Lower leg skin (tissue), 3 donors: ENCODE results near the gene RGL3.
"Not testable (repeated sequence)": the region's sequence is repeated elsewhere in the genome, so short reads cannot be mapped to it uniquely, and the experiment has no call there.

Experiments
- CTCF ChIP-seq, 3 donors: fragments of 450-650 bp; IDR thresholded peaks; one replicate each; pipeline ENCODE4 v1.5.1; 2016; ENCODE audit warnings: antibody characterized with exemption in 3 of 3, mild to moderate bottlenecking in 3 of 3, moderate library complexity in 2 of 3
- POLR2A ChIP-seq, 2 donors: fragments of 450-650 bp; IDR thresholded peaks; one replicate each; pipeline ENCODE4 v1.6.1; 2016 to 2017; ENCODE audit warnings: antibody characterized with exemption in 2 of 2, mild to moderate bottlenecking in 1 of 2, moderate library complexity in 1 of 2

GRCh38 chr19:11458912-11459311 is 39.8 kb upstream of the RGL3 start:
- not testable (repeated sequence) for TF ChIP-seq CTCF, POLR2A (IDR thresholded peaks at IDR 0.05)
